ENCODE results near the gene KCNA3. TPM values are rescaled to one million over a fixed set of nuclear protein-coding genes. Genes with fewer than 3 reads are reported as not detected.

KCNA3 gene
- total RNA-seq, 2 donors from 2014 or later: 0.62 to 0.91 TPM

DNA sequence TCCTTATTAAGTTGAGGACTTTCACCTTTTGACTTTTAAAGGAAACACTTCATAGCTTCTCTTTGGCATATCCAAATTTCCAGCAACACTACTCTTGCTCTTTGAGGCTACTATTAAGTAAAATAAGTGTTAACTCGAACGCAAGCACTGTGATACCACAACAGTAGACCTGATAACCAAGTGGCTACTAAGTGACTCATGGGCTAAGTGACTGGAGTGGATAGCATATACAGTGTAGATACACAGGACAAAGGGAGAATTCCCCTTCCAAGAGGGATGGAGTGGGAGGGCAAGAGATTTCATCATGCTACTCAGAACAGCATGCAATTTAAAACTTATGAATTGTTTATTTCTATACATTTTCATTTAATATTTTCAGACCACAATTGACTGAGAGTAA lies 9.8 kb upstream of the KCNA3 start:
- Histone ChIP-seq H3K4me3 (no peak overlapping the region), H3K9me3 (no peaks in the 10 kb centered on the region), H3K4me1 (replicated peaks) (no peaks in the 10 kb centered on the region), H3K27me3 (replicated peaks; ENCODE audit: insufficient read depth) (no peaks in the 10 kb centered on the region), H3K27ac (no peak overlapping the region), H3K36me3 (no peaks in the 10 kb centered on the region)
- intact Hi-C loops (cut with DNase I): no loop called here
- DNase-seq (ENCODE audit: low spot score): no peak
- no peak for TF ChIP-seq POLR2A (IDR thresholded peaks at IDR 0.05)
- TF ChIP-seq, protein P1, sequence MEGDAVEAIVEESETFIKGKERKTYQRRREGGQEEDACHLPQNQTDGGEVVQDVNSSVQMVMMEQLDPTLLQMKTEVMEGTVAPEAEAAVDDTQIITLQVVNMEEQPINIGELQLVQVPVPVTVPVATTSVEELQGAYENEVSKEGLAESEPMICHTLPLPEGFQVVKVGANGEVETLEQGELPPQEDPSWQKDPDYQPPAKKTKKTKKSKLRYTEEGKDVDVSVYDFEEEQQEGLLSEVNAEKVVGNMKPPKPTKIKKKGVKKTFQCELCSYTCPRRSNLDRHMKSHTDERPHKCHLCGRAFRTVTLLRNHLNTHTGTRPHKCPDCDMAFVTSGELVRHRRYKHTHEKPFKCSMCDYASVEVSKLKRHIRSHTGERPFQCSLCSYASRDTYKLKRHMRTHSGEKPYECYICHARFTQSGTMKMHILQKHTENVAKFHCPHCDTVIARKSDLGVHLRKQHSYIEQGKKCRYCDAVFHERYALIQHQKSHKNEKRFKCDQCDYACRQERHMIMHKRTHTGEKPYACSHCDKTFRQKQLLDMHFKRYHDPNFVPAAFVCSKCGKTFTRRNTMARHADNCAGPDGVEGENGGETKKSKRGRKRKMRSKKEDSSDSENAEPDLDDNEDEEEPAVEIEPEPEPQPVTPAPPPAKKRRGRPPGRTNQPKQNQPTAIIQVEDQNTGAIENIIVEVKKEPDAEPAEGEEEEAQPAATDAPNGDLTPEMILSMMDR (IDR thresholded peaks at IDR 0.05): no peak
- TF ChIP-seq POLR2AphosphoS5 (IDR thresholded peaks at IDR 0.05): no peak
- WGBS: 86% methylated on average over 2 of the region's 2 CpGs

DNA sequence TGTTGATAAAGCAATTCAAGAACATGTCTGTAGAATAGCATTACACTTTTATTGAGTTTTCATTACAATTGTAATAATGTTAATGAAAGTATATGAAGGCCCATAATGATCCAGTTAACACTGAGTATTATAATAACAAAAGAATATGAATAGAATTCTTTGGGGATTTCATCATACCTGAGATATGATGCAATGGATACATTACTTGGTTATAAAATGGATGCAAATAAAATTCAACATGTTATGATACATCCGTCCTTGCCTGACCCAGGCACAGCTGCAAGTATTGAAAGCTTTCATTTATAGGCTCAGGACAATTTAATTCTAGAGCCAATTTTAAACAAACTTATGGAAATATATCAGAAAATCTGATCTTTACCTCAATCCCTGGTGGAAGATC lies 8.2 kb upstream of the KCNA3 start:
- no peak for TF ChIP-seq POLR2A (IDR thresholded peaks at IDR 0.05)
- TF ChIP-seq, protein P1 (IDR thresholded peaks at IDR 0.05): no peak
- no peak for TF ChIP-seq POLR2AphosphoS5 (IDR thresholded peaks at IDR 0.05)
- no peaks in the 10 kb centered on the region for H3K36me3 ChIP-seq
- intact Hi-C loops (cut with DNase I): no loop called here
- no peaks in the 10 kb centered on the region for H3K4me1 ChIP-seq (replicated peaks)
- no peak overlapping the region for H3K4me3 ChIP-seq
- H3K9me3 ChIP-seq: no peaks in the 10 kb centered on the region
- no peak for DNase-seq (ENCODE audit: low spot score)
- 61% methylated on average over 1 of the region's 1 CpG for WGBS
- no peak overlapping the region for H3K27ac ChIP-seq
- no peaks in the 10 kb centered on the region for H3K27me3 ChIP-seq (replicated peaks; ENCODE audit: insufficient read depth)

DNA sequence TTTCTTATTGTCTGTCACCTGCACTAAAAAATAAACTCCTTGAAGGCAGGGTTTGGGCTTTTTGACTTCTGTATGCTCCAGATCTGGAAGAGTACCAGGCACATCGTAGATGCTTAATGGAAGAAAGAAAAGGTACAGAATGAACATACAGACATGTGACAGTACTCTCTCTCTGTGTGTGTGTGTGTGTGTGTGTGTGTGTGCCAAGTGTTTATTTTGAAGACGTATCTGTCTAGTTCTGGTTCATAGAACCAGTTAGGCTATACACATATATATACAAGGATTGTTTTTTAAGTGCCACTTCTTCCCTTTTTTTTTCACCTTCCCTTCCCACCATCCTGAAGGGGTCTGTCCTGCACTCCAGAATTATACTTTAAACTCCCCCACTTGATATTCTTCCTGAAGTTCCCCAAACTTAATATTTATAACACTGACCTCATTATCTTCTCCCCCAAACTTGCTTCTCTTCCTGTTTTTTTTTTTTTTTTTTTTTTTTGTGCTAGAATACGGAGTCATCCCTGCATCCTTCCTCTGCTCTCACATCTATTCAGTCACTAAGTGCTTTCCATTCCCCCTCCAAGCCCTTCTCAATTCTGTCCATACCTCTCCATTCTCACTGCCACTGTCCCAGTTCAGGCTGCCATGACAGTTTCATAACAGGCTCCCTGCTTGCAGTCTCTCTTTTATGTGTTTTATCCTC lies 5.4 kb upstream of the KCNA3 start:
- TF ChIP-seq POLR2AphosphoS5 (IDR thresholded peaks at IDR 0.05) (no peak), POLR2A (IDR thresholded peaks at IDR 0.05) (no peak)
- TF ChIP-seq, protein P1 (IDR thresholded peaks at IDR 0.05): no peak
- no peaks in the 10 kb centered on the region for H3K36me3 ChIP-seq
- no peak overlapping the region for H3K27ac ChIP-seq
- H3K4me1 ChIP-seq (replicated peaks): no peaks in the 10 kb centered on the region
- WGBS: 60% methylated on average over 3 of the region's 3 CpGs
- DNase-seq (ENCODE audit: low spot score): no peak
- H3K4me3 ChIP-seq: no peak overlapping the region
- no peaks in the 10 kb centered on the region for H3K27me3 ChIP-seq (replicated peaks; ENCODE audit: insufficient read depth)
- intact Hi-C loops (cut with DNase I): no loop called here
- no peaks in the 10 kb centered on the region for H3K9me3 ChIP-seq

DNA sequence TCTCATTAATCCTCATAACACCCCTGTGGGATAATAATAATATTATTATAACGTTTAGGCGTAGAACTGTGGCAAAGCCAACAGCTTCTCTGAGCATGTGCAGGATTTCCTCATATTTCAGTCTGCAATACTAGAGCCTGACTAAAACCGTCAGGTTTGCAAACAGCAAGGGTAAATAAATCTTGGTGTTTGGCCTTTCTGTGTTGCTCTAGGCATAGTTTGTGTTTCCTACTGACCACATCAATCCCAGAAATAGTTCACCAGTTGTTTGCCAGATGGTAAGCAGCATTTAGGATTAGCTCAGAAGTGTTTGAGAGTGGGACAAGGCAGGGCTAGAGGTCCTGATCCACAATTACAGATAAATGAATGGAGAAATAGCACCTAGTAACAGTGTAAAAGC lies 2.8 kb upstream of the KCNA3 start:
- Histone ChIP-seq H3K4me1 (replicated peaks) (no peaks in the 10 kb centered on the region), H3K27ac (no peak overlapping the region), H3K4me3 (no peak overlapping the region), H3K9me3 (no peaks in the 10 kb centered on the region), H3K36me3 (no peaks in the 10 kb centered on the region), H3K27me3 (replicated peaks; ENCODE audit: insufficient read depth) (peaks cover 13% of the 10 kb centered on the region)
- WGBS: 62% methylated on average over 3 of the region's 3 CpGs
- no peak for DNase-seq (ENCODE audit: low spot score)
- intact Hi-C loops (cut with DNase I): no loop called here
- no peak for TF ChIP-seq POLR2AphosphoS5 (IDR thresholded peaks at IDR 0.05)
- no peak for TF ChIP-seq POLR2A (IDR thresholded peaks at IDR 0.05)
- TF ChIP-seq, protein P1 (IDR thresholded peaks at IDR 0.05): no peak

GRCh38 chr1:110676970-110677369 lies 2.2 kb upstream of the KCNA3 start:
- Histone ChIP-seq H3K36me3 (no peaks in the 10 kb centered on the region), H3K27me3 (replicated peaks; ENCODE audit: insufficient read depth) (peaks cover 18% of the 10 kb centered on the region), H3K9me3 (no peaks in the 10 kb centered on the region), H3K4me3 (no peak overlapping the region), H3K4me1 (replicated peaks) (no peaks in the 10 kb centered on the region), H3K27ac (no peak overlapping the region)
- WGBS: 43% methylated on average over 4 of the region's 4 CpGs
- TF ChIP-seq, protein P1 (IDR thresholded peaks at IDR 0.05): no peak
- TF ChIP-seq POLR2A (IDR thresholded peaks at IDR 0.05) (no peak), POLR2AphosphoS5 (IDR thresholded peaks at IDR 0.05) (no peak)
- no peak for DNase-seq (ENCODE audit: low spot score)
- intact Hi-C loops (cut with DNase I): no loop called here
